ENCODE results near the gene C10orf71.

The C10orf71 gene

DNA sequence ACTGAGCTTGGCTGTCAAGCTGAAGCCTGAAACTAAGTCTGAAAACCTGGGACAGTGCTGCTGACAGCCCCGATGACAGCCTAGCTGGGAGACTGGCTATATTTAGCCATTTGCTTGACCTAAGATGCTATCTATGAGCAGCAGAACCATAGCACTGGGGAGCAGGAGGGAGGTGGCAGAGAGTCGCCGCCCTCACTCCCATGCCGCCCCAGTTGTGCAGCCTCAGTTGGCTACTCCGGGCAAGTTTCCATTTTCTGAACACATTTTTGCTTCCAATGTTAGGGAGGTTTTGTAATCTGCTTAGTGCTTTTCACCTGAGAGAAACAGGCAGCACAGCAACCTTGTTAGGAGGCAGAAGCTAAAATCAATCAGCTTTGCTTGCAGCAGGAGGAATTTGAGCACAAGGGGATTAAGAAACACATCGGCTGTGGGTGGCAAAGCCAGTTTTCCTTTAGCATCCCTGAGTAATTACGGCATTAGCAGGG, 20.4 kb upstream of the C10orf71 start:
- no peak for DNase-seq (ENCODE audit: extremely low spot score)
- TF ChIP-seq, protein P1, sequence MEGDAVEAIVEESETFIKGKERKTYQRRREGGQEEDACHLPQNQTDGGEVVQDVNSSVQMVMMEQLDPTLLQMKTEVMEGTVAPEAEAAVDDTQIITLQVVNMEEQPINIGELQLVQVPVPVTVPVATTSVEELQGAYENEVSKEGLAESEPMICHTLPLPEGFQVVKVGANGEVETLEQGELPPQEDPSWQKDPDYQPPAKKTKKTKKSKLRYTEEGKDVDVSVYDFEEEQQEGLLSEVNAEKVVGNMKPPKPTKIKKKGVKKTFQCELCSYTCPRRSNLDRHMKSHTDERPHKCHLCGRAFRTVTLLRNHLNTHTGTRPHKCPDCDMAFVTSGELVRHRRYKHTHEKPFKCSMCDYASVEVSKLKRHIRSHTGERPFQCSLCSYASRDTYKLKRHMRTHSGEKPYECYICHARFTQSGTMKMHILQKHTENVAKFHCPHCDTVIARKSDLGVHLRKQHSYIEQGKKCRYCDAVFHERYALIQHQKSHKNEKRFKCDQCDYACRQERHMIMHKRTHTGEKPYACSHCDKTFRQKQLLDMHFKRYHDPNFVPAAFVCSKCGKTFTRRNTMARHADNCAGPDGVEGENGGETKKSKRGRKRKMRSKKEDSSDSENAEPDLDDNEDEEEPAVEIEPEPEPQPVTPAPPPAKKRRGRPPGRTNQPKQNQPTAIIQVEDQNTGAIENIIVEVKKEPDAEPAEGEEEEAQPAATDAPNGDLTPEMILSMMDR (IDR thresholded peaks at IDR 0.05; ENCODE audit: control extremely low read depth, extremely low read depth, low read depth, missing control alignments) = no peak
- ChIA-PET CTCF (no interaction called here), POLR2A (no interaction called here)

DNA sequence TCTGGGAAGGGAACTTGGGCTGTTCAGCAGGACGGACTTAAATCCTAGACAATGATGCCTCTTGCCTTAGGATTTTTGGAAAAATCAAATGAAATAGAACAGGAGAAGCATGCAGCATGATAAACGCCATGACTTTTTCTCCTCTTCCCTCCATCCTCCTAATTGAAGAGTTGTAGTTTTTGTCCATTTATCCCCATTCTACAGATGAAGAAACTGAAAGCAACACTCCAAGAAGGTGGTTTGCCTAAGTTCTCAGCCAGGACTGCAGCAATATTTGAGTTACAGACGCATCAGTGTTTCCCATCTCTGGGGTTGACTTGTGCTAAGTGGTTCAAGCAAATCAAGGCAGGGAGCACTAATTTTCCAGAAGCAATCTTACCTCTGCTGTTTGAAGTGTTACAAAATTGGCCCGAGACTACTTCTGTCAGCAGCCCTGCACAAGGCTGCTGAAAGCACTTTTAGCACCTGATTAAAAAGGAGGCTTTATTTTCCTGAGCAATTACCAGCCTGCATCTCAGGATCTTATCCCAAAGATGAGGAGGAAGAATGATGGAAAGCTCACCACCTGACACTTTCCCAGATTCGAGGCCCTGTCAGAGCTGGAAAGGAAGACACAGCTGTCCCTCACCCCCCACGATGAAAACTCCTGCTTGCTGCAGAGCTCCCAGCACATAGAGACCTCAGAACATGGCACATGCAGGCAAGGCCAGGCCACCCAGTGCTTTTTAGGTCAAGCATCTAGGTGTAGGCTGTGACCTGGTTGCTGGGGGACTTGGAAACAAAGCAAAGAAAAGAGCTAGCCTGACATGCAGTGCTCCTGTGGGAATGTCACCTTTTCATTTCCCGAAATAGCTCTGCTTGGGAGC, 19.7 kb upstream of the C10orf71 start:
- ChIA-PET CTCF (interaction anchor here (1.5 kb wide), 1 partner anchor 22 kb away, joined by 3 read pairs; no protein-coding TSS in a partner anchor), POLR2A (no interaction called here)
- DNase-seq (ENCODE audit: extremely low spot score) = no peak
- TF ChIP-seq, protein P1 (IDR thresholded peaks at IDR 0.05; ENCODE audit: control extremely low read depth, extremely low read depth, low read depth, missing control alignments) = no peak

DNA sequence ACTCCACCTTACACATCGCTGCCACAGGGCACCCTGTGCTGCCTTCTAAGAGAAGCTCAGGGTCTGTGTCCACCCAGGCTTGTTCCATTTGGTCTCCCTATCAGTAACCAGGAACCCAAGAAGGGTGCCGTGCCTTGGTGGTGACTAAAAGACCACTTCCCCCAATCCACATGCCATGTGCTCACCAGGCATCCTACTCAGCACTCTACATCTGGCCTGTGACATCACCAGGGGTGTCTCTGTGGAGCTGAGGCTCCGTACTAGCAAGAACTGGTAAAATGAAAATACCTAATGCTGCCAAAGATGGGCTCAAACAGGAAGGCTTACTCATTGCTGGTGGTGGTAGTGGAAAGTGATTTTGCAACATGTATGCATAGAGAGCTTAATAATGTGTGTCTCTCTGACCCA, 19.0 kb upstream of the C10orf71 start:
- POLR2A ChIA-PET = no interaction called here
- TF ChIP-seq, protein P1 (IDR thresholded peaks at IDR 0.05; ENCODE audit: control extremely low read depth, extremely low read depth, low read depth, missing control alignments) = no peak
- no peak for DNase-seq (ENCODE audit: extremely low spot score)
- CTCF ChIA-PET = interaction anchor here (1.5 kb wide), 1 partner anchor 22 kb away, joined by 3 read pairs; no protein-coding TSS in a partner anchor

DNA sequence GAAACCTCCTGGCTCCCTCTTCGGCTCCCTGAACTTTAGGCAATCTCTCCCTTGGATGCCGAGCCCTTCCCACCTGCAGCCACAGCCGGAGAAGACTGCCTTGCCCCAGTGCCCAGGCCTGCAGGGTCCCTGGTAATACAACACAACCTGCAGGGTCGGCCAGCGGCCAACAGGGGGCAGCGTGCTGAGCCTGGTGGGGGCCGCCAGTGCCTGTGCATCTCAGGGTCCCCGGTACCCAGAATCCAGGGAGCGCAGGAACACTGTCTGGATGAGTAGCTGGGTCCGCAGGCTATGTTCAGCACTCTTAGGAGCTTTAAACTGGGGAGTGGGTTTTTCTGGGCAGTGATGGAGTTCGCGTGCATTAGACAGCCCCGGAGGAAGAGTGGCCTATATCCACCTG, 17.5 kb upstream of the C10orf71 start:
- CTCF ChIA-PET = no interaction called here
- TF ChIP-seq, protein P1 (IDR thresholded peaks at IDR 0.05; ENCODE audit: control extremely low read depth, extremely low read depth, low read depth, missing control alignments) = peak; percentile 17
- no peak for DNase-seq (ENCODE audit: extremely low spot score)
- POLR2A ChIA-PET = no interaction called here

- ChIA-PET POLR2A (no interaction called here), CTCF (interaction anchor here (0.8 kb wide), 1 partner anchor 23 kb away, joined by 3 read pairs; no protein-coding TSS in a partner anchor)
Measured at GRCh38 chr10:49282306-49282705, 16.7 kb upstream of the C10orf71 start.

DNA sequence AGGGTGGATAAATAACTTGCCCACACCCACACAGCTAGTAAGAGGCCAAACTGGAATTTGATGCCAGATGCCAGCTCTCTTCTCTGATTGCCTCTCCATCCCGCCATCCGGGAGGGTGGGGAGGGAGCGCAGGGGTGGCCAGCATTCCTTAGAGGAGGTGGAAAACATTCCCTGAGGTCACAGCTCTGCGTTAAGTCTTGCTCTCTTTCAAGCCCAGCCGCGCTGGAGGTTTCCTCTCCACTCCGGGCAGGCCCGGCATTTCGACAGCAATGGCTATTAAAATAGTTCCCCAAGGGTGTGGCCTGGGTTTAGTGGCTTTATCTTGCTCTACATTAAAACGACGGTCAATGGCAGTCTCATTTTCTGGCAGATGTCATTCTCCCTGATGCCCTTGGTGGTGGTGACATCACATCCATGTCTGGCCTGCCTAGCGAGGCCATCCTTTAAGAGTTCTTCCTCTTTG, 16.1 kb upstream of the C10orf71 start:
- ChIA-PET CTCF (interaction anchor here (0.8 kb wide), 1 partner anchor 22 kb away, joined by 3 read pairs; no protein-coding TSS in a partner anchor), POLR2A (no interaction called here)
- DNase-seq (ENCODE audit: extremely low spot score) = no peak
- TF ChIP-seq, protein P1 (IDR thresholded peaks at IDR 0.05; ENCODE audit: control extremely low read depth, extremely low read depth, low read depth, missing control alignments) = no peak

More at GRCh38 chr10:49282306-49282705, 16.7 kb upstream of the C10orf71 start:
- DNase-seq (ENCODE audit: extremely low spot score) = no peak
- TF ChIP-seq, protein P1 (IDR thresholded peaks at IDR 0.05; ENCODE audit: control extremely low read depth, extremely low read depth, low read depth, missing control alignments) = no peak

All from GM10248 (cell line).